Measurements from ENCODE around the gene LPO. TPM values are rescaled to one million over a fixed set of nuclear protein-coding genes. Genes with fewer than 3 reads are reported as not detected.

The LPO gene
- total and polyA plus RNA-seq, 2 donors (not counting 1 experiment from before 2014, with no cell fraction given) = not detected

DNA sequence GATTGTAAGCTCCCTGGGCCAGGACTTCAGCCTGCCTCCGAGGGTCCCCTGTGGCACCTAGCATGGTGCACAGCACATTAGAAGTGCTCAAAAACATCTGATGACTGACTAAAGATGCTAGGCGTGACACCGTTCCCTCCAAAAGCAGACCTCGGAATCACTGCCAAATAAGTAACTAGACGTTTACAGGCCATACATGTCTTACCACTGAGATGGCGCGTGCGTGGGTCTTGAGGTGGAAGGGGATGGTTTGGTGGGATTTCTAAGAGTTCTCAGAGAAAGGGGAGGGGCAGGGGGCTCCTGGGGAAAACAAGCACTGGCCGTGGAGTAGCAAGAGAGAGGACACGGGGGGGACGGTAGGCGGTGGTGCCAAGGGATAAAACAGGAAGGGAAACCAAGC lies 29.9 kb downstream of the LPO start:
- Histone ChIP-seq H3K4me2 (ENCODE audit: extremely low read depth, insufficient read depth, low read length) (no peak overlapping the region), H3K9ac (ENCODE audit: insufficient read depth, low read length) (no peak overlapping the region), H3K4me3 (replicated peaks in 1 of 4; ENCODE audit: control extremely low read depth in 1 of 4, insufficient read depth in 1 of 4, low read depth in 3 of 4, low read length in 4 of 4) (no peak overlapping the region), H3K9me3 (ENCODE audit: control insufficient read depth, insufficient read depth, low read depth, low read length) (no peaks in the 10 kb centered on the region), H2AFZ (ENCODE audit: low read length) (no peak overlapping the region), H3K27ac (ENCODE audit: insufficient read depth, low read length) (no peak overlapping the region), H3K4me1 (ENCODE audit: control insufficient read depth, extremely low read depth, insufficient read depth, low read length) (no peaks in the 10 kb centered on the region), H4K20me1 (ENCODE audit: control insufficient read depth, extremely low read depth, insufficient read depth, low read length) (no peaks in the 10 kb centered on the region), H3K79me2 (ENCODE audit: control insufficient read depth, insufficient read depth, low read length) (no peaks in the 10 kb centered on the region), H3K36me3 (ENCODE audit: control insufficient read depth, insufficient read depth, low read length) (no peaks in the 10 kb centered on the region), H3K27me3 (ENCODE audit: control insufficient read depth, insufficient read depth, low read length) (peaks cover 2% of the 10 kb centered on the region)
- TF ChIP-seq EZH2 (IDR thresholded peaks at IDR 0.05; ENCODE audit: low read length, missing control alignments) = no peak
- TF ChIP-seq, protein P1, sequence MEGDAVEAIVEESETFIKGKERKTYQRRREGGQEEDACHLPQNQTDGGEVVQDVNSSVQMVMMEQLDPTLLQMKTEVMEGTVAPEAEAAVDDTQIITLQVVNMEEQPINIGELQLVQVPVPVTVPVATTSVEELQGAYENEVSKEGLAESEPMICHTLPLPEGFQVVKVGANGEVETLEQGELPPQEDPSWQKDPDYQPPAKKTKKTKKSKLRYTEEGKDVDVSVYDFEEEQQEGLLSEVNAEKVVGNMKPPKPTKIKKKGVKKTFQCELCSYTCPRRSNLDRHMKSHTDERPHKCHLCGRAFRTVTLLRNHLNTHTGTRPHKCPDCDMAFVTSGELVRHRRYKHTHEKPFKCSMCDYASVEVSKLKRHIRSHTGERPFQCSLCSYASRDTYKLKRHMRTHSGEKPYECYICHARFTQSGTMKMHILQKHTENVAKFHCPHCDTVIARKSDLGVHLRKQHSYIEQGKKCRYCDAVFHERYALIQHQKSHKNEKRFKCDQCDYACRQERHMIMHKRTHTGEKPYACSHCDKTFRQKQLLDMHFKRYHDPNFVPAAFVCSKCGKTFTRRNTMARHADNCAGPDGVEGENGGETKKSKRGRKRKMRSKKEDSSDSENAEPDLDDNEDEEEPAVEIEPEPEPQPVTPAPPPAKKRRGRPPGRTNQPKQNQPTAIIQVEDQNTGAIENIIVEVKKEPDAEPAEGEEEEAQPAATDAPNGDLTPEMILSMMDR (conservative IDR thresholded peaks at IDR 0.05 in 1 of 2, IDR thresholded peaks at IDR 0.05 in 1 of 2; ENCODE audit: low read depth in 1 of 2, low read length in 2 of 2) = no peak
- DNase-seq (ENCODE audit: low read depth in 2 of 2) = no peak

DNA sequence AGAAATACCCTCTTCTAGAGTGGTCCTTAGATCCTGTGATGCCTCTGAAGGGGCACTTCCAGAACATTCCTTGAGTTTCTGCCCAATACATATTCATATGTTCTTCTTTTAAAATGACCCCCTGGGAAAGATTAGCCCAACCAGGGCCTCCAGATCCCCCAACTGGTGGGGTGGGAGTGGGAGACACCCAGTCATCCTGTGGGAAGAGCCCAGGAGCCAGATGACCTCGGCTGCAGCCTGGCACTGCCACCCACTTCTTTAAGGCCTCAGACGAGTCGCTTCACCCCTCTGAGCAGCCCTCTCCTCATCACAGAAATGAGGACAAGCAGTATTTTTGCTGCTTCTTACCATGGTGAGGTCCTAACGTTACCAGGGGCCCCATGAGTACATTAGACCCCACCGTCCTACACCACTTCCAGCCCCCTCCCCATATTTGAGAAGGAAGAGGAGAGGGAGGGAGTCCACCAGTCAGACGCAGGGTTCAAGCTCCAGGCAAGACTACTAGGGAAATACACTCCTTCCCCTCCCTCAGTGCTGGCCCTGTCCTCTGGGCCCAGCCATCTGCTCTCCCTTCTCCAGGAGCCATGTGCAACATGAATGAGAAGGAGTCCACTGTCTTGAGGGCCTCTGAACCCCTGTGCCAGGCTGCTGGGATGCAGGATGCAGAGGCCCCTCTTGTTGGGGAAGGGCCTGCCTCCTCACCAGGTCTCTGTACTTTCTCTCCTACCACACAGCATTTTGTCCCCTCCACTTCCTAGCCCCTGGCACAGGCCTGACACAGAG lies 30.6 kb downstream of the LPO start:
- H3K27ac ChIP-seq (ENCODE audit: insufficient read depth, low read length) = no peak overlapping the region
- no peaks in the 10 kb centered on the region for H3K79me2 ChIP-seq (ENCODE audit: control insufficient read depth, insufficient read depth, low read length)
- H3K9ac ChIP-seq (ENCODE audit: insufficient read depth, low read length) = no peak overlapping the region
- H3K4me1 ChIP-seq (ENCODE audit: control insufficient read depth, extremely low read depth, insufficient read depth, low read length) = no peaks in the 10 kb centered on the region
- no peak for DNase-seq (ENCODE audit: low read depth in 2 of 2)
- no peaks in the 10 kb centered on the region for H3K36me3 ChIP-seq (ENCODE audit: control insufficient read depth, insufficient read depth, low read length)
- H2AFZ ChIP-seq (ENCODE audit: low read length) = no peak overlapping the region
- H3K4me3 ChIP-seq (replicated peaks in 1 of 4; ENCODE audit: control extremely low read depth in 1 of 4, insufficient read depth in 1 of 4, low read depth in 3 of 4, low read length in 4 of 4) = no peak overlapping the region
- H3K27me3 ChIP-seq (ENCODE audit: control insufficient read depth, insufficient read depth, low read length) = no peaks in the 10 kb centered on the region
- no peaks in the 10 kb centered on the region for H3K9me3 ChIP-seq (ENCODE audit: control insufficient read depth, insufficient read depth, low read depth, low read length)
- H4K20me1 ChIP-seq (ENCODE audit: control insufficient read depth, extremely low read depth, insufficient read depth, low read length) = no peaks in the 10 kb centered on the region
- TF ChIP-seq, protein P1 (conservative IDR thresholded peaks at IDR 0.05 in 1 of 2, IDR thresholded peaks at IDR 0.05 in 1 of 2; ENCODE audit: low read depth in 1 of 2, low read length in 2 of 2) = no peak
- TF ChIP-seq EZH2 (IDR thresholded peaks at IDR 0.05; ENCODE audit: low read length, missing control alignments) = no peak
- no peak overlapping the region for H3K4me2 ChIP-seq (ENCODE audit: extremely low read depth, insufficient read depth, low read length)

DNA sequence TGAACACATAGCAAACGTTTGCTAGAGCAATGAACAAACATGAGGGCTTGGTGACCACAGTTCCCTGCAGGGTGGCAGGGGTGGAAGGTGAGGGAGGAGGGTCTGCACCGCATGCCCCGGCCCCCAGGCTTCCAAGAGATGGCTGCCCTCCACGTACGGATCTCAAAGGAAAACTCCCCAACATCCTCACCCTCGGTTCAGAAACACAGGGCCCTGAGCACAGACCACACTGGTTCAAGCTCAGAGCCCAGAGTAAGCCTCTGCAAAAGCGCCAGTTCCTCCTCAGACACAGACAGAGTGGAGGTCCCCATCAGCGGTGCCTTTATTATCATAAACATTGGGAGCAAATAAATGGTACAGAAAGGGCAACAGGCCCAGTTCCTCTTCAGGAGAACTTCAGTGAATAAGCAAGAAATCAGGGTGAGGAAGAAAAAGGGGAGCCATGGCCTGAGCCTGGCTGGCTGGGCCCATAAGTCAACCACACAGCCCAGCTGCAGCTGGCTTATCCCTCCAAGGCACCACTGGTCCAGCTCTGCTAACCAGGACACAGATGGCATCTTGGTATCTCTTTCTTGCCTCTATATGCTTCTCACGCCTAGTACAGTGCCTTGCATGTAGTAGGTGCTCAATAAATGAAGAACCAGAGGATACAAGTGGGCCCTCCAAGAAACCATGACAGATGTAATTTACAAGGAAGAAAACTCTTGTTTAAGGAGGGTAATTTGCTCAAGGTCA lies 31.3 kb downstream of the LPO start:
- no peaks in the 10 kb centered on the region for H4K20me1 ChIP-seq (ENCODE audit: control insufficient read depth, extremely low read depth, insufficient read depth, low read length)
- no peak overlapping the region for H3K4me2 ChIP-seq (ENCODE audit: extremely low read depth, insufficient read depth, low read length)
- H2AFZ ChIP-seq (ENCODE audit: low read length) = no peak overlapping the region
- no peaks in the 10 kb centered on the region for H3K36me3 ChIP-seq (ENCODE audit: control insufficient read depth, insufficient read depth, low read length)
- no peak overlapping the region for H3K4me3 ChIP-seq (replicated peaks in 1 of 4; ENCODE audit: control extremely low read depth in 1 of 4, insufficient read depth in 1 of 4, low read depth in 3 of 4, low read length in 4 of 4)
- H3K4me1 ChIP-seq (ENCODE audit: control insufficient read depth, extremely low read depth, insufficient read depth, low read length) = no peaks in the 10 kb centered on the region
- no peaks in the 10 kb centered on the region for H3K27me3 ChIP-seq (ENCODE audit: control insufficient read depth, insufficient read depth, low read length)
- no peak for DNase-seq (ENCODE audit: low read depth in 2 of 2)
- no peaks in the 10 kb centered on the region for H3K79me2 ChIP-seq (ENCODE audit: control insufficient read depth, insufficient read depth, low read length)
- H3K27ac ChIP-seq (ENCODE audit: insufficient read depth, low read length) = no peak overlapping the region
- TF ChIP-seq, protein P1 (conservative IDR thresholded peaks at IDR 0.05 in 1 of 2, IDR thresholded peaks at IDR 0.05 in 1 of 2; ENCODE audit: low read depth in 1 of 2, low read length in 2 of 2) = no peak
- TF ChIP-seq EZH2 (IDR thresholded peaks at IDR 0.05; ENCODE audit: low read length, missing control alignments) = no peak
- H3K9ac ChIP-seq (ENCODE audit: insufficient read depth, low read length) = no peak overlapping the region
- H3K9me3 ChIP-seq (ENCODE audit: control insufficient read depth, insufficient read depth, low read depth, low read length) = no peaks in the 10 kb centered on the region
